Stimulated activated CD8-positive, alpha-beta memory T cell treated with anti-CD3 and anti-CD28 coated beads, Interleukin-7, amount 100 ng/mL, for 1 hour (primary cell): ENCODE measurements around the gene KRTAP5-2.

ENCODE experiments used
- DNase-seq, 2 donors: peaks; one replicate each; pipeline ENCODE4 v3.0.0-alpha.2; 2020; ENCODE audit warnings: low read depth in 2 of 2

Gene KRTAP5-2

DNA sequence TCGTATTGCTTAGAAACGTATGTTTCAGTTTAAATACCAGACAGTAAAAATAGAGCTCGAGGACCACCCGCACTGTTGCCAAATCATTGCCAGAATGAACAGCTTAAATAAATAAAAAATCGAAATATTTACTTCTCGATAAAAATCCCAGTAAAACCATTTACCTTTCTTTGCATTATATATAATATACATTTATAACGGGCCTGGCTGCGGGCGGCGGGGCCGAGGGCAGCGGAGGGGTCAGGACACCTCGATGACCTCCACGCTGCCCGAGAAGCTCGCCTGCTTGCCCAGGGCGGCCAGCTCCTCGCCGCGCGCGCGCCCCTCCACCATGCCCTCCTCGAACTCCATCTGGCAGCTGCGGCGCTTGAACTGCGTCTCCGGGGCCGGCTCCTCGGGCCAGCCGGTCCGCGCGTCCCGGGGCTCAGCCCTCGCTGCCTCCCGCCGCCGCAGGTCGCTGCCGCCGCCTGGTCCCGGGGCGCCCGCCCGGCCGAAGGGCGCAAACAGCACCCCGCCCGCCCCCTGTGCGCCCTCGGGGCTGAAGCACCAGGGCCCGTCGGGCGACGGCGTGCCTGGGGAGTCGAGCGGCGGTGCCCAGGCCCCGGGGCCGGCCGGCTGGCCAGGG lies 41.7 kb downstream of the KRTAP5-2 start:
- no peak for DNase-seq

DNA sequence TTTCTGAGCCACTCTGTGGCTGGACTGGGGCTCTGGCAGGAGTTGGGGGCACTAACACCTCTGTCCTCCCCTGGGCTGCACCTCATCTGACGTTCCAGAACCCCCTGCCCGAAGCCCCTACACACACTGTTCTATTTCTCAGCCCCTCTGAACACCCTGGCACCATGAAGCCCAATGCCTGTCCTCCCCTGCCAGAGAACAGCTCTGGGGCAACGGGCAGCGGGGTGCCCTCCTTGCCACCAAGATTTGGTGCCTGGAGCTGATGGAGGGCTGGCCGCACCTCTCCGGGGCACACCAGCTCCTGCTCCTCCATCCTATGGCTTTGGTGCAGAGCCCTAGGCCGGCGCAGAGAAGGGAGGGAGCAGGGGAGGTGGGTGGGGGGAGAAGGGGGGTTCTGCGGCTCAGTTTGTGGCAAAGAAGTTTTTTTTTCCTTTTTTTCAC lies 42.4 kb downstream of the KRTAP5-2 start:
- DNase-seq, result no peak

DNA sequence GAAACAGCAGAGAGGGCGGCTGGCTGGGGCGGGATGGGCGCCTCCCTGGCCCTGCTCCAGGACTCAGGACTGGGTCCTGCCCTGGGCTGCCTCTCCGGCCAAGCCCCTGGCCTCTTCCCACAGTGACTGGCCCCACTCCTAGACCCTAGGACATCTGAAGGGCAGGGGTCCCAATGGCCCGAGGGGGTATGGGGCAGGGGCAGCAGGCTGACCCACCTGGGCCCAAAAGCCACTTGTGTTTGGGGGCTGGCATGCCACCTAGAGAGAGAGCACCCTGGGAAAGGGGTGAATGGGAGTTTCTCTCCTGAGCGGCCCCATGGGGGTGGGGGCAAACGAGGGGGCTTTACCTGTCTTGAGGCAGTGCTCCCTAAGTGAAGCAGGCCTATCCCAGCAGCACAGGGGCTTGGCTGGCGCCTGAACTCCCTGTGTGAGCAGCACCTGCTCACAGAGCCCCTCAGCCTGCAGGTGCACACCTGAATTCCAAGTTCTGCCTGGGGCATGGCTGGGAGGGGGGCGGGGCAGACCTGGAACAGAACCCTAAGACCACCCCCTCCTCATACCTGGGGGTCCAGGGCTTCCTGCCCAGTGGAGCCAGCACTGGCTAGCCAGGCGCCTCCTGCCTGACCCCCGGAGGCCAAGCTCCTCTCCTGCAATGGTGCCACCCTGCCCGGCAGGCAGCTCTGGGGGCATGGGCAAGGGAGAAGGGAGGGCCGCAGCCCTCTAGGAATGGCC lies 42.9 kb downstream of the KRTAP5-2 start:
- no peak for DNase-seq

DNA sequence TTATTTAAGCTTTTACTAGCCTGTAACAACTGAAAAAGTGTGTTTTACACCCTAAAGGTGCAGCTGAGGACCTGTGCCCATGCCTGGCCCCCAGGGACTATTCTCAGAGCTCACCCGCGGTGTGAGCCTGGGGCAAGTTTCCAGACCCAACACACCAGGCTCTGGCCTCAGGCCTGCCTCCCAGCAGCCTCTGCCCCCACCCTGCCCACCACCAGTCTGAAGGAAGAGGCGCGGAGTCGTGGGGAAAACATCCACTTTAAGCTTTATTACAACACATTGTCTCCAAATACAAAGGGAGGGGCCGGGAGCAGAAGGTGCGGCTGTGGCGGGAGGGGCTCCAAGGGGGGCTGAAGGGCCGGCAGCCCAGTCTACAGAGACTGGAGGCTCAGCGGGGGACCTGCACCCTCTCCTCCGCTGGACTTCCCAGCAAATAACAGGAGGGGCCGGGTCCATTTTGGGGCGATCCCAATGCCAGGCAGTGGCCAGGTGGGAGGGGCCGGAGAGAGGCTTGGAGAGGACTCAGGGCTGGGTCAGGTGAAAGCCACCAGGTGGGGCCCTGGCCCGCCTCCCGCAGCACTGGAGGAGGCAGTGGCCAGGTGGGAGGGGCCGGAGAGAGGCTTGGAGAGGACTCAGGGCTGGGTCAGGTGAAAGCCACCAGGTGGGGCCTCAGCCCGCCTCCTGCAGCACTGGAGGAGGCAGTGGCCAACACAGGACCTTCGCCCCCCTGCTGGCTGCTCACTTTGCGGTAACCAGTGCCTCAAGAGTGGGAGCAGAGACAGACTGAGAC lies 44.1 kb downstream of the KRTAP5-2 start:
- DNase-seq, result no peak

DNA sequence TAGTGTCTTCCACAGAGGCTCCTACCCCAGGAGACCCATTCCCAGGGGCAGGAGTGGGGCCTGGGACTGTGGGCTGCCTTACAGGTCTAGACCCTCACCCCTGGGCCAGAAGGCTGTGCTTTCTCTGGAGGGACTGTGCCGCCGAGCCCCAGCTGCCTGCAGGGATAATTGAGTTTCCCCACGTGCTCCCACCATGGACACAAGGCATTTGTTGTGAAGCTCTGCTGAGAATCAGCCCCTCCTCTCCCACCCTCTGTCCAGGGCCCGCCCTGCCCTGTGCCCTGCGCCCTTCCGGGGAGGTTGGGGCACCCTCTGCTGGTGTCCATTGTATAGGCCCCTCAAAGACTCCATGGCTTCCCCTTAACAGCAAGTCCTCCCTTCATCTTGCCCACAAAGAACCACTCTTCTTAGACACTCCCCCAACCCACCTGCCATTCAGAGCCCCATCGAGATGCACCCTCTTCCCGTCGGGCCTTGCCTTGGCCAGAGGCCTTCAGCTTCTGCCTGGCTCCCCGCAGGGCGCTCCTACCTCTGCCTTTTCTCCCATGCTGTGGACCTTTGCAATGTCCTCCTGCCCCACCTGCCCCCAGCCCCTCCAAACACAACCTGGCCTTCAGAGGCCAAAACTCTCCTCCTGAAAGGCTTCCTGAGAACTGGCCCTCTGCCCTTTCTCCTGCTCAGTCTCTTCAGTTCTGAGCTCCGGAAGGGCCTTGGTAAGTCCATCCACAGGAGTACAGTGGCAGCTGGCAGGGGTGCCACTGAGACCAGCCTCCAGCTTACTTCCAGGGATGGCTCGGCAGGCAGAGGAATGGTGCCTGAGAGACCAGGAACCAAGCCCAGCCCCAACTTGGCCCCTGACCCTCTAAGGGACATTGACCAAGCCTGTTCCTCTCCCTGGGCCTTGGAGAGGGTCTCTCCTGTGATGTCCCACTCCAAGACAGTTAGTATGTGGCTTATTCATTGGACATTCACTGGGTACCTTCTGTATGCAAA lies 48.5 kb downstream of the KRTAP5-2 start:
- DNase-seq, result no peak

DNA sequence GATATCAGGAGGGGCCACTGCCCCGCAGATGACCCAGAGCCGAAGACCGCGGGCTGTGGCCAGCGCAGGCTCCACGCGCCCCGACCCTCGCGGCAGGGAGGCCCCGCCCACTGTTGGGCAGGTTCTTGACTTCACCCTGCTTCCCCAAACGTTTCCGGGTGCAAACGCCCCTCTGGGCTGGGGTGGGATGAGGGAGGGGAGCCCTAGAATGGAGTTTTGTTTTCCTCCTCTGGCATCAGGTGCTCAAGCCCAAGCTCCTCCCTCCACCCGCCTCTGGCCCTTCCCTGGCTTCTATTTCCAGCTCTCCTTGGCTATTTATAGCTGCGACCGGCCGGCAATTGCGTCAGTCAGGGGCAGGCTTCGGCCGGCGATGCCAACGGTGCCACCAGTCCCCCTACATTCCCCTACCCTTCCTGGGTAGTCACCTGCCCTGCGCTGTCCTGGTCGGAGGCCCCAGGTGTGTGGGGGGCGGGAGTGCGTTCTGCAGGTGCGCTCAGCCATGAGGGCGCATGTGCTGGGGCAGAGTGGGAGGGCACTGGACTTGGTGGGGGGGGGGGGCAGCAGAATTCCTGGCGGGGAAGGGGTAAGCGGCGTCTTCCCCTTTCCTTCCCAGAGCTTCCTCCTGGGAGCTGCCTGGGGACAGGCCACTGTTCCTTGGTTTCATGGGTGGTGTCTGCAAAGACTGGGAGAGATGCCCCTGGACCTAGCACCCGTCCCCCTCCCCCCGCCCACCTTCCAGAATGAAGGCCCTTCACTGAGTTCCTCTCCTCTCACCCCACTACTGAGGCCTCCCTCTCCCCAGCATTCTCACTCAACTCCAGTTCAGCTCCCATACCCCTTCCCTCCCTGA lies 49.6 kb downstream of the KRTAP5-2 start:
- no peak for DNase-seq

DNA sequence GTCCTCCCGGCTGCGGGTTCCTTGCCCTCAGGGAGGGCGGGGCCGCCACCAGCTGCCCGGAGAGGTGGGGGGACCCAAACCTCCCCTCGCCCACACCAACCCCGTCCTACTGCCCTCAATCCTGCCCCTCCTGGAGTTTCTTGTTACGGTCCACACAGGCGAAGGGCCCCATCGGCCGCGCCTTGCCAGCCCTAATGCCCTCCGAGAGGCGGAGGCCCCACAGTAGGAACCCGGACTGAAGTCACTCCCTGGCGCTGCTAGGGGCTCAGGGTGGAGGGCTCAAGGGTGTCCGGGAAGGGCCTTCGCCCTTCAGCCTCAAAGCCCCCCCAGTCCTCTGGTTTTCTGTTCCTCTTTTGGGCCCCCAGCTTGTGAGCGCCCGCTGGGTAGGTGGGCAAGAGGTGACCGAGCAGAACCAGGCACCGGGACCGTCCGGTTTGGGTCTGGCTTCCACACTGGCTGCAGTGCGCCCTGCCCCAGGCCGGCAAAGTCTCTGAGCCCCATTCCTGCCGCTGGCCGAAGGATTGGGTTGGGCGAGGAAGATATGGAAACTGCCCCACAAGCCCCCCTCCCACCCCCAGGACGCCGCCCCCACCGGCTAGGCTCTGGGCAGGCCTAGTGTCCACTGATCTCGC lies 50.5 kb downstream of the KRTAP5-2 start:
- no peak for DNase-seq
